MCF 10A (cell line): ENCODE data around the gene KCNB1. TPM values are rescaled to one million over a fixed set of nuclear protein-coding genes. Genes with fewer than 3 reads are reported as not detected.
A peak's percentile ranks its signal among the peaks of the same experiment; 100 is the strongest.

Experiments used
- Bru-seq: library from RNA; stranded (reverse); fragments of 400-500 nt; gene quantifications from one replicate; lab custom pipeline; 2021; lab: Mats Ljungman, UMichigan
- BruChase-seq, 2 experiments: library from RNA; stranded (reverse); fragments of 400-500 nt; gene quantifications; one replicate each; lab custom pipeline; 2021; lab: Mats Ljungman, UMichigan
- BruUV-seq: library from RNA; stranded (reverse); fragments of 400-500 nt; replicated peaks from 2 replicates; lab custom pipeline; 2021; lab: Mats Ljungman, UMichigan
- CTCF ChIA-PET: fragments of 300-600 bp; sonication (Branson Sonifier 250); formaldehyde crosslinking; extraction: SDS; loops from one replicate; lab custom pipeline; 2021; ENCODE audit warnings: antibody characterized with exemption, inconsistent platforms; lab: Yijun Ruan, JAX
- POLR2A ChIA-PET: fragments of 300-600, 350-650 bp; sonication (Branson Sonifier 250); formaldehyde crosslinking; extraction: SDS; loops from one replicate; lab custom pipeline; 2020; ENCODE audit warnings: antibody characterized with exemption, inconsistent platforms; lab: Yijun Ruan, JAX
- DNase-seq: peaks from one replicate; pipeline ENCODE4 v3.0.0-alpha.2; 2018; ENCODE audit not compliant: unreplicated experiment
- H3K27ac Mint-ChIP-seq: one replicate; pipeline ENCODE4 v1.8.0; 2022; ENCODE audit warnings: mild to moderate bottlenecking, low read depth, mixed read lengths; ENCODE audit not compliant: unreplicated experiment
- H3K27me3 Mint-ChIP-seq: one replicate; pipeline ENCODE4 v1.8.0; 2022; ENCODE audit warnings: mixed read lengths; ENCODE audit not compliant: insufficient read depth, unreplicated experiment
- H3K36me3 Mint-ChIP-seq: one replicate; pipeline ENCODE4 v1.8.0; 2022; ENCODE audit warnings: mild to moderate bottlenecking, moderate library complexity, mixed read lengths; ENCODE audit not compliant: insufficient read depth, unreplicated experiment
- H3K4me1 Mint-ChIP-seq: one replicate; pipeline ENCODE4 v1.8.0; 2022; ENCODE audit warnings: mixed read lengths; ENCODE audit not compliant: insufficient read depth, unreplicated experiment
- H3K4me3 Mint-ChIP-seq: one replicate; pipeline ENCODE4 v1.8.0; 2022; ENCODE audit warnings: mild to moderate bottlenecking, moderate library complexity, mixed read lengths; ENCODE audit not compliant: unreplicated experiment
- H3K9me3 Mint-ChIP-seq: one replicate; pipeline ENCODE4 v1.8.0; 2022; ENCODE audit warnings: mixed read lengths; ENCODE audit not compliant: unreplicated experiment
- intact Hi-C: fragments of 100-400 bp; cut with micrococcal nuclease; formaldehyde crosslinking; loops from 2 replicates; pipeline ENCODE4 v1.14.1; 2022
- long read RNA-seq: library from polyadenylated mRNA; stranded (forward); transcript quantifications from one replicate; pipeline ENCODE4 v2.0.0, GENCODE V29; 2022
- total RNA-seq: library from RNA; stranded (reverse); gene quantifications from 2 replicates; pipeline ENCODE4 v1.2.3, GENCODE V29; 2022
- TF ChIP-seq, protein P1 (sequence below): fragments of 200-600 bp; IDR thresholded peaks from one replicate; pipeline ENCODE4 v1.8.0; 2022; ENCODE audit warnings: antibody characterized with exemption, mild to moderate bottlenecking; ENCODE audit not compliant: unreplicated experiment

Gene KCNB1
- 2.8 and 3.0 TPM in 2 replicates for total RNA-seq
- percentile 33 among the genes with signal in this experiment for Bru-seq, nascent RNA
- BruChase-seq, experiment 1, labeled RNA remaining after a 6-hour chase = percentile 43 among the genes with signal in this experiment
- percentile 37 among the genes with signal in this experiment for BruChase-seq, experiment 2, labeled RNA remaining after a 2-hour chase
- long read RNA-seq, partial matches to known transcripts = 0 of 2 reads
- long read RNA-seq, other reads (novel, unspliced or antisense) = 2 of 2 reads

DNA sequence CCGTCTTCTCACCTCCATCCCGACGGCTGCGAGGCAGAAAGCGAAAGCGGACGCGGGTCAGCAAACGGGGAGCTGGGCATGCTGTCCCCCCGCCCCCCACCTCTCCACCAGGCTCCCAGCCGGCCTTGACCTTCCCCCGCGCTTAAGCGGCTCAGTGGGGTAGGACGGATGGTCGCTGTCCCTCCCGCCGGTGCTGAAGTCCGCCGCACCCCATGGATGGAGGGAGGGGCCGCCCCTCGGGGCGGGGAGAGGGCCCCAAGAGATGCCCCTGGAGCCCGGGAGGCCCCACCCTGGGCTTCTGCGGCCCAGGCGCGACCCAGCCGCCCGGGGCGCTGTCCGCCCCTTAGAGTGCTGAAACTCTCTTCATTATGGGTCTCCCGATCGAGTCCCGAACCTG, at the start of gene KCNB1:
Gene KCNB1 (minus strand): TSS at position 48 of the 397 bp plus-strand sequence. CDS start 188 bp downstream, outside the sequence.
- Mint-ChIP-seq H3K27me3 (no peaks in the 10 kb centered on the region), H3K36me3 (peaks cover 12% of the 10 kb centered on the region), H3K4me1 (peaks cover 16% of the 10 kb centered on the region), H3K9me3 (no peaks in the 10 kb centered on the region), H3K4me3 (peak within 1 kb of the TSS; percentile 69), H3K27ac (no peak within 1 kb of the TSS)
- intact Hi-C loops = no loop called here
- CTCF ChIA-PET = interaction anchor here (0.6 to 5.9 kb wide), 11 partner anchors 10 to 162 kb away, joined by 3 to 174 read pairs (median 12); no protein-coding TSS in a partner anchor
- TF ChIP-seq, protein P1, sequence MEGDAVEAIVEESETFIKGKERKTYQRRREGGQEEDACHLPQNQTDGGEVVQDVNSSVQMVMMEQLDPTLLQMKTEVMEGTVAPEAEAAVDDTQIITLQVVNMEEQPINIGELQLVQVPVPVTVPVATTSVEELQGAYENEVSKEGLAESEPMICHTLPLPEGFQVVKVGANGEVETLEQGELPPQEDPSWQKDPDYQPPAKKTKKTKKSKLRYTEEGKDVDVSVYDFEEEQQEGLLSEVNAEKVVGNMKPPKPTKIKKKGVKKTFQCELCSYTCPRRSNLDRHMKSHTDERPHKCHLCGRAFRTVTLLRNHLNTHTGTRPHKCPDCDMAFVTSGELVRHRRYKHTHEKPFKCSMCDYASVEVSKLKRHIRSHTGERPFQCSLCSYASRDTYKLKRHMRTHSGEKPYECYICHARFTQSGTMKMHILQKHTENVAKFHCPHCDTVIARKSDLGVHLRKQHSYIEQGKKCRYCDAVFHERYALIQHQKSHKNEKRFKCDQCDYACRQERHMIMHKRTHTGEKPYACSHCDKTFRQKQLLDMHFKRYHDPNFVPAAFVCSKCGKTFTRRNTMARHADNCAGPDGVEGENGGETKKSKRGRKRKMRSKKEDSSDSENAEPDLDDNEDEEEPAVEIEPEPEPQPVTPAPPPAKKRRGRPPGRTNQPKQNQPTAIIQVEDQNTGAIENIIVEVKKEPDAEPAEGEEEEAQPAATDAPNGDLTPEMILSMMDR = no peak
- peak; percentile 24 for DNase-seq
- no TSS peak for BruUV-seq
- POLR2A ChIA-PET = interaction anchor here (0.6 to 2.2 kb wide), 5 partner anchors 11 to 140 kb away, joined by 3 to 21 read pairs (median 6); no protein-coding TSS in a partner anchor

DNA sequence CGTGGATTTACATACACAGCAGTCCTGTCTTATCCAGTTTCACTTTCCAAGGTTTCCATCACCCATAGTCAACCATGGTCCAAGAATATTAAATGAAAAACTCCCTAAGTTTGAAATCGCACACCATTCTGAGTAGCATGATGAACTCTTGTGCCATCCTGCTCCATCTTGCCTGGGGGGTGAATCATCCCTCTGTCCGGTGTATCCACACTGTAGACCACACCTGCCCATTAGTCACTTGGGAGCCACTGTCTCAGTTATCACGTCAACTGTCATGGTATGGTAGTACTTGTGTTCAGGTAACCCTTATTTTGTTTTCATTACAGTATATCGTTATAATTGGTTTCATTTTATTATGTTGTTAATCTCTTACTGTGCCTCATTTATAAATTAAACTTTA, 47.0 kb upstream of the KCNB1 start:
- H3K27ac Mint-ChIP-seq = no peak overlapping the region
- H3K27me3 Mint-ChIP-seq = no peaks in the 10 kb centered on the region
- CTCF ChIA-PET = interaction anchor here (0.6 to 2.8 kb wide), 7 partner anchors 10 to 195 kb away, joined by 3 to 16 read pairs (median 3); no protein-coding TSS in a partner anchor
- H3K9me3 Mint-ChIP-seq = no peaks in the 10 kb centered on the region
- intact Hi-C loops = no loop called here
- peaks cover 18% of the 10 kb centered on the region for H3K4me1 Mint-ChIP-seq
- POLR2A ChIA-PET = no interaction called here
- BruUV-seq = no TSS peak
- DNase-seq = peak; percentile 64
- H3K4me3 Mint-ChIP-seq = no peak overlapping the region
- no peaks in the 10 kb centered on the region for H3K36me3 Mint-ChIP-seq
- TF ChIP-seq, protein P1 = no peak

DNA sequence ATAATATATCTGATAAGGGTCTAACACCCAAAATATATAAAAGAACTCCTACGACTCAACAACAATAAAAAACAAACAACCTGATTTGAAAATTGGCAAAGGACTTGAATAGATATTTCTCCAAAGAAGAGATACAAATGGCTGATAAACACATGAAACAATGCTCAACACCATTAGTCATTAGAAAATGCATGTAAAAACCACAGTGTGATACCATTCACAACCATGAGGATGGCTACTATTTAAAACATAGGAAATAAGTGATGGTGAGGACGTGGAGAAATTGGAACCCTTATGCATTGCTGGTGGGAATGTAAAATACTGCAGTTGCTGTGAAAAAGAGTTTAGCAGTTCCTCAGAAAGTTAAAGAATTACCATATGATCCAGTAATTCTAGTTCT, 44.1 kb upstream of the KCNB1 start:
- Mint-ChIP-seq H3K4me3 (no peak overlapping the region), H3K4me1 (peaks cover 18% of the 10 kb centered on the region), H3K36me3 (no peaks in the 10 kb centered on the region), H3K27ac (no peak overlapping the region), H3K27me3 (no peaks in the 10 kb centered on the region), H3K9me3 (no peaks in the 10 kb centered on the region)
- BruUV-seq = no TSS peak
- no peak for DNase-seq
- TF ChIP-seq, protein P1 = no peak
- intact Hi-C loops = no loop called here
- POLR2A ChIA-PET = interaction anchor here (1.1 kb wide), 1 partner anchor 145 kb away, joined by 3 read pairs; no protein-coding TSS in a partner anchor
- CTCF ChIA-PET = interaction anchor here (0.8 to 2.4 kb wide), 6 partner anchors 13 to 194 kb away, joined by 3 to 15 read pairs (median 7); no protein-coding TSS in a partner anchor

DNA sequence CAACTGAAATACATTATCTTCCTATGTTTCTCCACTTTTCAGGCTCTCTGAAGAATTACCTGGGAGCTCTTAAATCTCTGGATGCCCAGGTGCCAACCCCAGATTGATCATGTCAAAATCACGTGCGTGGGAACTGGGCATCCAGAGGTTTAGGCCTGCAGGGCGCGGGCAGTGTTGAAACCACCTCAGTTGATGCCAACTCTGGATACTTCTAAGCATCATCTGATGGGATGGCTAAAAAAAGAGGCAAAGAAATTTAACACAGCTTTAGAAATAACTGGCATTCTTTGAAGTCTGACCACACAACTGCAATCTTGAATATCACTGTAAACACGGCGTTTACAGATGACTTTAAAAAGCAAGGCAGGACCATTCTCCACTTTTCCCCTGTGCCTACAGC, 43.6 kb upstream of the KCNB1 start:
- Mint-ChIP-seq H3K27me3 (no peaks in the 10 kb centered on the region), H3K27ac (no peak overlapping the region), H3K4me1 (peaks cover 18% of the 10 kb centered on the region), H3K36me3 (no peaks in the 10 kb centered on the region), H3K9me3 (no peaks in the 10 kb centered on the region), H3K4me3 (no peak overlapping the region)
- TF ChIP-seq, protein P1 = no peak
- BruUV-seq = no TSS peak
- intact Hi-C loops = no loop called here
- ChIA-PET CTCF (interaction anchor here (0.6 to 2.4 kb wide), 9 partner anchors 8 to 194 kb away, joined by 3 to 15 read pairs (median 6); no protein-coding TSS in a partner anchor), POLR2A (interaction anchor here (1.0 to 1.3 kb wide), 3 partner anchors 10 to 144 kb away, joined by 3 read pairs; no protein-coding TSS in a partner anchor)
- DNase-seq = no peak
